NCI-H526 treated with DMSO at 0.1 percent for 48 hours (cell line): Measurements from ENCODE around the gene CZIB.

Experiments
- DNase-seq: peaks from one replicate; lab custom pipeline; 2025; lab: John Stamatoyannopoulos, UW

Gene CZIB

GRCh38 chr1:53220171-53220961, at the start of gene CZIB:
Gene CZIB (minus strand): TSS chr1:53220634. CDS start chr1:53220575, 59 bp downstream.
- peak; percentile 92 for DNase-seq

- DNase-seq, result no peak
Measured at GRCh38 chr1:53270107-53270506, 49.7 kb upstream of the CZIB start.

- no peak for DNase-seq
Measured at GRCh38 chr1:53267761-53268160, 47.3 kb upstream of the CZIB start.

GRCh38 chr1:53266038-53266437, 45.6 kb upstream of the CZIB start:
- DNase-seq, result no peak

GRCh38 chr1:53265581-53265980, 45.1 kb upstream of the CZIB start:
- no peak for DNase-seq

GRCh38 chr1:53264048-53264447, 43.6 kb upstream of the CZIB start:
- DNase-seq, result no peak

GRCh38 chr1:53262000-53262399, 41.6 kb upstream of the CZIB start:
- DNase-seq, result no peak

GRCh38 chr1:53260631-53261247, 40.3 kb upstream of the CZIB start:
- no peak for DNase-seq

- no peak for DNase-seq
Measured at GRCh38 chr1:53259932-53260331, 39.5 kb upstream of the CZIB start.

GRCh38 chr1:53258216-53258615, 37.8 kb upstream of the CZIB start:
- no peak for DNase-seq

GRCh38 chr1:53257454-53258081, 37.1 kb upstream of the CZIB start:
- DNase-seq, result no peak

GRCh38 chr1:53256511-53257453, 36.3 kb upstream of the CZIB start:
- DNase-seq, result no peak

GRCh38 chr1:53255031-53255430, 34.6 kb upstream of the CZIB start:
- DNase-seq, result no peak

- DNase-seq, result no peak
Measured at GRCh38 chr1:53254011-53254640, 33.7 kb upstream of the CZIB start.

GRCh38 chr1:53250325-53250724, 29.9 kb upstream of the CZIB start:
- no peak for DNase-seq

GRCh38 chr1:53249706-53250105, 29.3 kb upstream of the CZIB start:
- no peak for DNase-seq

GRCh38 chr1:53246261-53247134, 26.1 kb upstream of the CZIB start:
- no peak for DNase-seq

GRCh38 chr1:53244141-53244540, 23.7 kb upstream of the CZIB start:
- DNase-seq, result no peak

GRCh38 chr1:53242381-53242780, 21.9 kb upstream of the CZIB start:
- no peak for DNase-seq

GRCh38 chr1:53241828-53242227, 21.4 kb upstream of the CZIB start:
- DNase-seq, result no peak
